H1 (cell line): ENCODE results near the gene FBXO41. TPM values are rescaled to one million over a fixed set of nuclear protein-coding genes. Genes with fewer than 3 reads are reported as not detected.

Source experiments
- CTCF ChIA-PET: fragments of 300-600 bp; sonication (Branson Sonifier 250); formaldehyde crosslinking; loops from one replicate; lab custom pipeline; 2021; ENCODE audit not compliant: partially characterized antibody; lab: Charles Lee
- POLR2A ChIA-PET: fragments of 300-600 bp; sonication (Branson Sonifier 250); formaldehyde crosslinking; loops from one replicate; lab custom pipeline; 2021; ENCODE audit warnings: inconsistent platforms; ENCODE audit not compliant: partially characterized antibody; lab: Charles Lee
- DNase-seq, 2 experiments: peaks; one replicate each; pipeline versions ENCODE4 v3.0.0 to v3.0.0-alpha.2; 2010 to 2022; ENCODE audit warnings: low spot score in 2 of 2, low read depth in 1 of 2, mixed read lengths in 1 of 2
- FAIRE-seq: peaks from 2 replicates; lab custom pipeline; 2011; peaks lifted over from hg19 to GRCh38; lab: Jason Lieb, UNC
- H2AFZ ChIP-seq: 2 replicates; pipeline ENCODE4 v1.8.1; 2012; ENCODE audit warnings: low read length, inconsistent platforms
- H2AK5ac ChIP-seq: 2 replicates; pipeline ENCODE4 v1.6.1; 2013; ENCODE audit warnings: low read depth, low read length
- H2BK120ac ChIP-seq: replicated peaks from 2 replicates; pipeline ENCODE3; 2013; ENCODE audit warnings: low read depth, low read length, inconsistent platforms
- H2BK12ac ChIP-seq: 2 replicates; pipeline ENCODE4 v1.6.1; 2013; ENCODE audit warnings: low read depth, low read length
- H2BK15ac ChIP-seq: 2 replicates; pipeline ENCODE4 v1.6.1; 2013; ENCODE audit warnings: low read length
- H2BK20ac ChIP-seq: 2 replicates; pipeline ENCODE4 v1.6.1; 2013; ENCODE audit warnings: low read length
- H2BK5ac ChIP-seq: 2 replicates; pipeline ENCODE4 v1.6.1; 2013; ENCODE audit warnings: low read depth, low read length
- H3K14ac ChIP-seq: 2 replicates; pipeline ENCODE4 v1.6.1; 2013; ENCODE audit warnings: inconsistent platforms; ENCODE audit not compliant: insufficient read length
- H3K18ac ChIP-seq: 2 replicates; pipeline ENCODE4 v1.6.1; 2013; ENCODE audit warnings: low read length; ENCODE audit errors: extremely low read depth
- H3K23ac ChIP-seq: 2 replicates; pipeline ENCODE4 v1.6.1; 2013; ENCODE audit warnings: inconsistent platforms; ENCODE audit not compliant: insufficient read length
- H3K23me2 ChIP-seq: 2 replicates; pipeline ENCODE4 v1.6.1; 2013; ENCODE audit warnings: low read depth, low read length
- H3K27ac ChIP-seq: 2 replicates; pipeline ENCODE4 v1.6.1; 2011; ENCODE audit warnings: low read depth, low read length, inconsistent platforms
- H3K27me3 ChIP-seq, 4 experiments: replicated peaks in 1 of 4; 1 replicate in 1 of 4; 2 replicates in 3 of 4; pipeline versions ENCODE4 v1.6.1 to v1.8.1; 2011 to 2013; ENCODE audit warnings: low read length in 3 of 4, mild to moderate bottlenecking in 3 of 4, inconsistent platforms in 2 of 4, mixed read lengths in 2 of 4, moderate library complexity in 1 of 4; ENCODE audit not compliant: control insufficient read depth in 3 of 4, insufficient read depth in 3 of 4; ENCODE audit errors: extremely low read depth in 1 of 4
- H3K36me3 ChIP-seq, 4 experiments: 2 replicates each; pipeline versions ENCODE4 v1.6.1 to v1.8.1; 2011 to 2013; ENCODE audit warnings: mild to moderate bottlenecking in 4 of 4, low read length in 3 of 4, moderate library complexity in 2 of 4, control low read depth in 1 of 4, inconsistent platforms in 1 of 4; ENCODE audit not compliant: insufficient read depth in 4 of 4, control insufficient read depth in 2 of 4
- H3K4ac ChIP-seq: replicated peaks from 2 replicates; pipeline ENCODE3; 2013; ENCODE audit warnings: low read length, low read depth, mixed read lengths, inconsistent platforms; ENCODE audit not compliant: insufficient read length
- H3K4me1 ChIP-seq, 4 experiments: replicated peaks in 1 of 4; 1 replicate in 1 of 4; 2 replicates in 3 of 4; pipeline versions ENCODE4 v1.6.1 to v1.8.1; 2011 to 2013; ENCODE audit warnings: low read length in 3 of 4, inconsistent platforms in 2 of 4, mixed read lengths in 1 of 4; ENCODE audit not compliant: insufficient read depth in 4 of 4, control insufficient read depth in 3 of 4
- H3K4me2 ChIP-seq, 2 experiments: 2 replicates each; pipeline versions ENCODE4 v1.6.1 to v1.8.1; 2011 to 2013; ENCODE audit warnings: low read depth in 2 of 2, low read length in 2 of 2, control low read depth in 1 of 2, inconsistent platforms in 1 of 2, mild to moderate bottlenecking in 1 of 2; ENCODE audit not compliant: insufficient read depth in 1 of 2
- H3K4me3 ChIP-seq, 4 experiments: fragments of 200-600, 300-600 bp in 1 of 4; sonication (generic), shearing (Covaris generic), sonication (Bioruptor Twin) in 1 of 4; 2 replicates each; pipeline versions ENCODE4 v1.5.1 to v1.8.1; 2011 to 2016; ENCODE audit warnings: low read length in 4 of 4, low read depth in 3 of 4, control low read depth in 2 of 4, inconsistent platforms in 2 of 4, mild to moderate bottlenecking in 2 of 4, mixed read lengths in 1 of 4, moderate library complexity in 1 of 4; ENCODE audit not compliant: insufficient read depth in 2 of 4; ENCODE audit errors: extremely low read depth in 1 of 4
- H3K56ac ChIP-seq: replicated peaks from 2 replicates; pipeline ENCODE3; 2013; ENCODE audit warnings: low read depth, mild to moderate bottlenecking, mixed read lengths, low read length, inconsistent platforms; ENCODE audit not compliant: insufficient read length
- H3K79me1 ChIP-seq: 2 replicates; pipeline ENCODE4 v1.6.1; 2013; ENCODE audit warnings: low read depth, low read length, control low read depth
- H3K79me2 ChIP-seq, 2 experiments: 2 replicates each; pipeline versions ENCODE4 v1.6.1 to v1.8.1; 2012 to 2013; ENCODE audit warnings: low read length in 2 of 2, mild to moderate bottlenecking in 2 of 2, inconsistent platforms in 1 of 2; ENCODE audit not compliant: insufficient read depth in 2 of 2, control insufficient read depth in 1 of 2
- H3K9ac ChIP-seq, 4 experiments: replicated peaks in 1 of 4; 1 replicate in 1 of 4; 2 replicates in 3 of 4; pipeline versions ENCODE4 v1.6.1 to v1.8.1; 2011 to 2013; ENCODE audit warnings: low read depth in 3 of 4, low read length in 3 of 4, control low read depth in 2 of 4, mild to moderate bottlenecking in 2 of 4, moderate library complexity in 2 of 4, inconsistent platforms in 1 of 4; ENCODE audit errors: extremely low read depth in 1 of 4
- H3K9me3 ChIP-seq, 2 experiments: 2 replicates each; pipeline versions ENCODE4 v1.6.1 to v1.8.1; 2012 to 2013; ENCODE audit warnings: mild to moderate bottlenecking in 2 of 2, moderate library complexity in 2 of 2, control low read depth in 1 of 2, inconsistent platforms in 1 of 2, low read depth in 1 of 2, low read length in 1 of 2, mixed read lengths in 1 of 2; ENCODE audit not compliant: insufficient read depth in 2 of 2
- H4K20me1 ChIP-seq, 2 experiments: replicated peaks in 1 of 2; 2 replicates each; pipeline versions ENCODE3 to v1.8.1; 2011 to 2013; ENCODE audit warnings: inconsistent platforms in 2 of 2, low read length in 2 of 2, mild to moderate bottlenecking in 1 of 2; ENCODE audit not compliant: insufficient read depth in 2 of 2, control insufficient read depth in 1 of 2
- H4K5ac ChIP-seq: 2 replicates; pipeline ENCODE4 v1.6.1; 2013; ENCODE audit warnings: low read length, low read depth, mixed read lengths, inconsistent platforms; ENCODE audit not compliant: insufficient read length
- H4K8ac ChIP-seq: 2 replicates; pipeline ENCODE4 v1.8.0; 2013; ENCODE audit warnings: mild to moderate bottlenecking, moderate library complexity, low read length, inconsistent platforms; ENCODE audit not compliant: insufficient read depth; ENCODE audit errors: extremely low read depth
- H4K91ac ChIP-seq: replicated peaks from 2 replicates; pipeline ENCODE3; 2013; ENCODE audit warnings: low read length, mixed read lengths, inconsistent platforms; ENCODE audit not compliant: insufficient read length
- MAFK ChIP-seq: IDR thresholded peaks from 2 replicates; pipeline ENCODE4 v1.6.1; 2012; ENCODE audit warnings: low read depth, mild to moderate bottlenecking, improper control_type of control experiment, low read length
- NANOG ChIP-seq: IDR thresholded peaks from 2 replicates; pipeline ENCODE4 v1.6.1; 2011; ENCODE audit warnings: low read length, low read depth, mild to moderate bottlenecking, inconsistent platforms; ENCODE audit not compliant: insufficient read depth, poor library complexity, severe bottlenecking
- SP1 ChIP-seq: IDR thresholded peaks from 2 replicates; pipeline ENCODE4 v1.6.1; 2011; ENCODE audit warnings: low read depth, low read length
- SRF ChIP-seq: IDR thresholded peaks from 2 replicates; pipeline ENCODE4 v1.6.1; 2011; ENCODE audit warnings: mild to moderate bottlenecking, low read depth, low read length, moderate library complexity
- SUZ12 ChIP-seq: fragments of 200-600 bp; sonication (generic); IDR thresholded peaks from 2 replicates; pipeline ENCODE4 v1.6.1; 2012; ENCODE audit warnings: mild to moderate bottlenecking, inconsistent platforms, low read length, moderate library complexity, mixed read lengths
- TEAD4 ChIP-seq: IDR thresholded peaks from 2 replicates; pipeline ENCODE4 v1.6.1; 2012; ENCODE audit warnings: low read depth, low read length, inconsistent platforms, mixed read lengths
- WGBS, 2 experiments: shearing (Covaris generic) in 1 of 2; methylation state at CpG; one replicate each; pipeline versions ENCODE4 v1.1.6 to v1.1.7; 2013 to 2015; ENCODE audit warnings: low lambda C conversion rate in 2 of 2, mixed read lengths in 2 of 2, inconsistent platforms in 1 of 2, low coverage in 1 of 2, missing lambda C conversion rate in 1 of 2; ENCODE audit not compliant: insufficient replicate concordance in 2 of 2, insufficient coverage in 1 of 2, insufficient read length in 1 of 2; ENCODE audit errors: extremely low coverage in 1 of 2, missing lambda C conversion rate in 1 of 2; 5-methylcytosine and 5-hydroxymethylcytosine counted together
- polyA plus RNA-seq, 7 experiments: library from polyadenylated mRNA; depleted of rRNA in 3 of 7; stranded (reverse) in 5 of 7; unstranded in 2 of 7; fragments of >200 nt in 5 of 7; fragments of 200-250 nt in 2 of 7; gene quantifications; 1 replicate in 5 of 7; 2 replicates in 1 of 7; 4 replicates in 1 of 7; pipeline versions ENCODE4 v1.2.1 to v1.2.3, GENCODE V29; 2011 to 2013; ENCODE audit warnings: missing spikeins in 2 of 7, mixed read lengths in 2 of 7
- total RNA-seq: library from RNA; stranded (reverse); fragmentation: NEBNext Ultra II Directional; extraction: Animal tissue kit (Norgen Biotek cat#: 25700); gene quantifications from 2 replicates; pipeline ENCODE4 v1.2.1, GENCODE V29; 2021
- TF ChIP-seq, protein P1 (sequence below): IDR thresholded peaks from 2 replicates; pipeline ENCODE4 v1.6.1; 2012; ENCODE audit warnings: low read length, inconsistent platforms

The FBXO41 gene
- total and polyA plus RNA-seq, 2 of the 8 experiments (the other 6 are each of a cell fraction or from before 2014, with no cell fraction given) = 11.2 to 14.3 TPM

DNA sequence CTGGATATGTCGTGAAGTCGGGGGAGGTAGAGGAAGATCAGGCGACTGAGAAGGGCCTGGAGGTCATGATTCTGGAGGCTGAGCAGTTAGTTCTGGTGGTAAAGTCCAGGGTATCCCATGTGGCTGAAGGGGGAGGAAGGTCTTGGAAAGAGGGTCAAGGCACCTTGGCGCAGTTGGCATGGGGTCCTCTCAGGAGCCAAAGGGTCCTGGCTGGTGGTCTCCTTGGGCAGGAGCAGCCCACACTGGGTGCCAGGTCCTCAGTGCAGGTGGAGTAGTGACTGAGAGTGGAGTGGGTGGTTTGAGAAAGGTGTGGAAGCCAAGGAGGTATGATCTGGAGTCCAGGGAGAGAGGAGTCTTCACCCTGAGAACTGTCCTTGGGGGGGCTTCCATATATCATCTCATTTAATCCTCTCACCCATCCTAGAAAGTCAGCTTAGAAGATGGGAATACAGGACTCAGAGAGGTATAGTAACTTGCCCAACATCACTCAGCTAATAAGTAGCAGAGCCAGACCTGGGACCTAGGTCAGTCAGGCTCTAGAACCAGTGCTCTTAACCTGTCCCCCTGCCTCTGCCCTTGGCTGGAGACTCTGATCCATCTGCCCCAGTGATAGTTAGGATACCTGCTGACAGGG lies 24.5 kb downstream of the FBXO41 start:
- Histone ChIP-seq H2AK5ac (no peak overlapping the region), H3K27me3 (no peaks in the 10 kb centered on the region), H3K79me1 (no peaks in the 10 kb centered on the region), H4K8ac (no peak overlapping the region), H3K14ac (no peak overlapping the region), H2BK12ac (no peak overlapping the region), H2BK5ac (no peak overlapping the region), H2AFZ (no peak overlapping the region), H3K23ac (no peak overlapping the region), H3K4me2 (no peak overlapping the region), H2BK20ac (no peak overlapping the region), H2BK120ac (no peak overlapping the region), H4K91ac (no peak overlapping the region), H3K36me3 (peaks cover 3 to 20% (median 8%) of the 10 kb centered on the region in 4 experiments; a peak in 5 of 8 replicates), H3K9me3 (no peaks in the 10 kb centered on the region), H3K27ac (no peak overlapping the region), H3K56ac (no peak overlapping the region), H3K18ac (no peak overlapping the region), H3K4me1 (peaks cover 0 to 11% (median 4%) of the 10 kb centered on the region in 4 experiments; a peak in 3 of 7 replicates), H2BK15ac (no peak overlapping the region), H3K23me2 (no peaks in the 10 kb centered on the region; the same call in 1 of the 2 replicates), H3K79me2 (no peaks in the 10 kb centered on the region), H3K4me3 (no peak overlapping the region), H3K9ac (no peak overlapping the region), H4K20me1 (peaks cover 14 to 22% of the 10 kb centered on the region in 2 experiments), H4K5ac (no peak overlapping the region), H3K4ac (no peak overlapping the region)
- WGBS, 2 experiments = 79% methylated on average over 4 of the region's 4 CpGs; no CpG with 5 or more reads in 1 of the 2 experiments
- FAIRE-seq (no peak), DNase-seq (no peak)
- ChIA-PET CTCF (interaction anchor here (0.8 to 7.0 kb wide), 14 partner anchors 9 to 179 kb away, joined by 3 to 51 read pairs (median 4); partner anchors contain the start of genes CCT7, EGR4, PRADC1 and SMYD5), POLR2A (interaction anchor here (0.9 to 5.1 kb wide), 4 partner anchors 9 to 25 kb away, joined by 3 to 53 read pairs (median 3); partner anchors contain the start of genes CCT7, FBXO41 and PRADC1)
- TF ChIP-seq TEAD4 = no peak
- no peak for TF ChIP-seq SRF
- TF ChIP-seq NANOG = no peak
- no peak for TF ChIP-seq SP1
- no peak for TF ChIP-seq SUZ12
- no peak for TF ChIP-seq MAFK
- TF ChIP-seq, protein P1, sequence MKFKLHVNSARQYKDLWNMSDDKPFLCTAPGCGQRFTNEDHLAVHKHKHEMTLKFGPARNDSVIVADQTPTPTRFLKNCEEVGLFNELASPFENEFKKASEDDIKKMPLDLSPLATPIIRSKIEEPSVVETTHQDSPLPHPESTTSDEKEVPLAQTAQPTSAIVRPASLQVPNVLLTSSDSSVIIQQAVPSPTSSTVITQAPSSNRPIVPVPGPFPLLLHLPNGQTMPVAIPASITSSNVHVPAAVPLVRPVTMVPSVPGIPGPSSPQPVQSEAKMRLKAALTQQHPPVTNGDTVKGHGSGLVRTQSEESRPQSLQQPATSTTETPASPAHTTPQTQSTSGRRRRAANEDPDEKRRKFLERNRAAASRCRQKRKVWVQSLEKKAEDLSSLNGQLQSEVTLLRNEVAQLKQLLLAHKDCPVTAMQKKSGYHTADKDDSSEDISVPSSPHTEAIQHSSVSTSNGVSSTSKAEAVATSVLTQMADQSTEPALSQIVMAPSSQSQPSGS = no peak
